ENCODE measurements around the gene LAG3. TPM values are rescaled to one million over a fixed set of nuclear protein-coding genes. Genes with fewer than 3 reads are reported as not detected.

Gene LAG3
- total RNA-seq, 4 donors from 2014 or later, result 0.60 to 1.4 TPM; not detected in 2

DNA sequence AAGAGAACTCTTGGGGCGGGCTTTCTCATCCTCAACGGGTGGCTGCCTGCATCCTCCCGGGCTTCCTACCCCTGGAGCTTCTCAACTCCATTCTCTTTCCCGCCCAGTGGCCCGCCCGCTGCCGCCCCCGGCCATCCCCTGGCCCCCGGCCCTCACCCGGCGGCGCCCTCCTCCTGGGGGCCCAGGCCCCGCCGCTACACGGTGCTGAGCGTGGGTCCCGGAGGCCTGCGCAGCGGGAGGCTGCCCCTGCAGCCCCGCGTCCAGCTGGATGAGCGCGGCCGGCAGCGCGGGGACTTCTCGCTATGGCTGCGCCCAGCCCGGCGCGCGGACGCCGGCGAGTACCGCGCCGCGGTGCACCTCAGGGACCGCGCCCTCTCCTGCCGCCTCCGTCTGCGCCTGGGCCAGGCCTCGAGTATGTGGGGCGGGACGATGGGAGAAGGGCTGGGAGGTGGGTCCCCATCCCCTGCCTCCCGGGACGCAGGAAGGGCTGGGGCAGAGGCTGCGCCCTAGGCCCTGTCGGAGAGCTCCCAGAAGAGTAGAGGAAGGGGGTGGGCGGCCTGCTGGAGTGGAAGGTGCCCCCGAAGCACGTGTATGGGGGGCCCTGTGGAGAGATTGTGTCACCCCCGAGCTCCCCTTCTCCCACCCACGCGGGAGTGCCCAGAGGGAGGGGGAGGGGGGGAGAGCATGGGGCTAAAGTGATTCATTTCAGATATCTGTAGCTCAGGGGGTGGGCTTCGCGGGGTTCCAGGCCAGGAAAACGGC lies 1.5 kb downstream of the LAG3 start:
- Histone ChIP-seq H3K4me3 (peak overlapping the region; percentile 9), H3K4me1 (peaks cover 52% of the 10 kb centered on the region), H3K36me3 (peaks cover 19% of the 10 kb centered on the region), H3K9me3 (no peaks in the 10 kb centered on the region), H3K27me3 (no peaks in the 10 kb centered on the region), H3K27ac (no peak overlapping the region)
- no peak for DNase-seq (ENCODE audit: low spot score in 2 of 2)
- TF ChIP-seq CTCF (IDR thresholded peaks at IDR 0.05), result no peak
- WGBS, result 39% methylated on average over 23 of the region's 60 CpGs

DNA sequence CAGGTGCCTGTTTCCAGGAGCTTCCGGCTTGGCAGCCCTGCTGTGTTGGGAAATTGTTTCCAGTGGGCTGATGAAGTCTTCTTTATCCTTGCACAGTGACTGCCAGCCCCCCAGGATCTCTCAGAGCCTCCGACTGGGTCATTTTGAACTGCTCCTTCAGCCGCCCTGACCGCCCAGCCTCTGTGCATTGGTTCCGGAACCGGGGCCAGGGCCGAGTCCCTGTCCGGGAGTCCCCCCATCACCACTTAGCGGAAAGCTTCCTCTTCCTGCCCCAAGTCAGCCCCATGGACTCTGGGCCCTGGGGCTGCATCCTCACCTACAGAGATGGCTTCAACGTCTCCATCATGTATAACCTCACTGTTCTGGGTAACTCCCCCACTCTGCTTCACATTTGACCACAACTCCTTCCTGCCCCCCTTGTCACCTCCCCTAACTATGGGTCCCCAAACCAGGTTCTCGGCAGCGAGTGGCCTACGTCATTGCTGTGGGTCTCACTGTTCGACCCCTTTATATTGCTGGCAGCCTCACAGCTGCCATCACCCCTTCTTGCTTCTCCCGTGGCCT lies 2.3 kb downstream of the LAG3 start:
- no peaks in the 10 kb centered on the region for H3K9me3 ChIP-seq
- 85% methylated on average over 15 of the region's 15 CpGs for WGBS
- peaks cover 17% of the 10 kb centered on the region for H3K36me3 ChIP-seq
- H3K4me1 ChIP-seq, result peaks cover 52% of the 10 kb centered on the region
- TF ChIP-seq POLR2AphosphoS5 (IDR thresholded peaks at IDR 0.05), result no peak
- TF ChIP-seq POLR2A (IDR thresholded peaks at IDR 0.05), result no peak
- TF ChIP-seq CTCF (IDR thresholded peaks at IDR 0.05), result no peak
- TF ChIP-seq EP300 (IDR thresholded peaks at IDR 0.05), result no peak
- H3K4me3 ChIP-seq, result no peak overlapping the region
- no peaks in the 10 kb centered on the region for H3K27me3 ChIP-seq
- no peak overlapping the region for H3K27ac ChIP-seq
- no peak for DNase-seq (ENCODE audit: low spot score in 2 of 2)

DNA sequence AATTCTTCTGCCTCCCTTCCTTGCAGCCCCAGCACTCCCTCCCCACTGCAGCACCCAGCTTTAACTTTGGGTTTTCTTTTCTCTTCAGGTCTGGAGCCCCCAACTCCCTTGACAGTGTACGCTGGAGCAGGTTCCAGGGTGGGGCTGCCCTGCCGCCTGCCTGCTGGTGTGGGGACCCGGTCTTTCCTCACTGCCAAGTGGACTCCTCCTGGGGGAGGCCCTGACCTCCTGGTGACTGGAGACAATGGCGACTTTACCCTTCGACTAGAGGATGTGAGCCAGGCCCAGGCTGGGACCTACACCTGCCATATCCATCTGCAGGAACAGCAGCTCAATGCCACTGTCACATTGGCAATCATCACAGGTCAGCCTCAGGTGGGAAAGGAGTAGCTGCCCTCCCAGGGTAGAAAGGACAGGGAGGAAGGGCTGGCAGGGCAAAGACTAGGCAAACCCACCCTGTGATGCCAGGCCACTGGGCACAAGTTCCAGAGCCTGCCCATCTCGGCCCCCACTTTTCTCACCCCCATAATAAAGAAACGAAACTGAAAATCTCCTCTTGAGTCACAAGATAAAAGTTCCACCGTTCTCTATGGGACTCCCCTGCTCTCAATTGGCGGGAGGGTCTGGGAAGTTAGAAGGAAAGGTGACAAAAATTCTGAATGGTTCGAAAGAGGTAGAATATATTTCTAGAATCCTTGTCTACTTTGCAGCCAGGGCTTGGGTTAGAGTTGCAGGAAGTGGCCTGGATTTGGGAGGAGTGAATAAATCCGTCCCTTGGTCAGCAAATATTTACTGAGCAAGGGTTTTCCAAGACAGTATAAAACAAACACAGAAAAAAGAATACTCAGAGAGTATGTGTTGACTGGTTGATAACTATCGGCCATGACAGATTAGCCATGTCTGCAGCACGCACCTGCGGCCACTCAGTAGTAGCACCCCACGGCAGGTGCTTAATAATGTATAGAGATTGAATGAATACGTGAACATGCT lies 3.2 kb downstream of the LAG3 start:
- WGBS, result 86% methylated on average over 16 of the region's 16 CpGs

DNA sequence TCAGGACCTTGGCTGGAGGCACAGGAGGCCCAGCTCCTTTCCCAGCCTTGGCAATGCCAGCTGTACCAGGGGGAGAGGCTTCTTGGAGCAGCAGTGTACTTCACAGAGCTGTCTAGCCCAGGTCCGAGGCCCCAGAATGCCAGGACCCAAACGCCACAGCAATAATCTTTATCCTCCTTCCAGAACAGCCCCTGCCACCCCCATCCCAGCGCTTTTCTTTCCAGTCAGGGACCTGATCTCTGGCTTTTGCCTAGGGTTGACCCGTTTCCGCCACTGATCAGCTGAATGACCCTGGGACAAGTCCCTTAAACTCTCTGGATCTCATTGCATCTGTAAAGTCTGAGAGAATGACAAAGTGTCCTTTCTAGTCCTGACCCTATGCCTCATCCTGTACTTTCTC lies 5.1 kb downstream of the LAG3 start:
- peaks cover 29% of the 10 kb centered on the region for H3K4me1 ChIP-seq
- no peaks in the 10 kb centered on the region for H3K36me3 ChIP-seq
- no peak overlapping the region for H3K4me3 ChIP-seq
- H3K27ac ChIP-seq, result no peak overlapping the region
- no peak for DNase-seq (ENCODE audit: low spot score in 2 of 2)
- WGBS, result 99% methylated on average over 5 of the region's 5 CpGs
- TF ChIP-seq EP300 (IDR thresholded peaks at IDR 0.05) (no peak), POLR2AphosphoS5 (IDR thresholded peaks at IDR 0.05) (no peak), POLR2A (IDR thresholded peaks at IDR 0.05) (no peak), CTCF (IDR thresholded peaks at IDR 0.05) (no peak)
- H3K9me3 ChIP-seq, result no peaks in the 10 kb centered on the region
- no peaks in the 10 kb centered on the region for H3K27me3 ChIP-seq

More for the DNA sequence above, 3.2 kb downstream of the LAG3 start:
- Histone ChIP-seq H3K4me1 (peaks cover 47% of the 10 kb centered on the region), H3K9me3 (no peaks in the 10 kb centered on the region), H3K4me3 (no peak overlapping the region), H3K27ac (no peak overlapping the region), H3K27me3 (no peaks in the 10 kb centered on the region), H3K36me3 (peaks cover 8% of the 10 kb centered on the region)
- no peak for DNase-seq (ENCODE audit: low spot score in 2 of 2)
- TF ChIP-seq EP300 (IDR thresholded peaks at IDR 0.05) (no peak), POLR2A (IDR thresholded peaks at IDR 0.05) (no peak), POLR2AphosphoS5 (IDR thresholded peaks at IDR 0.05) (no peak), CTCF (IDR thresholded peaks at IDR 0.05) (no peak)

- peaks cover 28% of the 10 kb centered on the region for H3K4me1 ChIP-seq
- H3K9me3 ChIP-seq, result no peaks in the 10 kb centered on the region
- H3K36me3 ChIP-seq, result no peaks in the 10 kb centered on the region
- H3K27me3 ChIP-seq, result no peaks in the 10 kb centered on the region
- TF ChIP-seq EP300 (IDR thresholded peaks at IDR 0.05), result no peak
- no peak for TF ChIP-seq CTCF (IDR thresholded peaks at IDR 0.05)
- peak overlapping the region; percentile 78 for H3K27ac ChIP-seq
- 11% methylated on average over 14 of the region's 14 CpGs for WGBS
- no peak for DNase-seq (ENCODE audit: low spot score in 2 of 2)
- H3K4me3 ChIP-seq, result peak overlapping the region; percentile 47
Measured at GRCh38 chr12:6778217-6778573, 5.9 kb downstream of the LAG3 start.
